GM12892 (cell line): ENCODE results near the gene PERP.

ENCODE experiments used
- POLR2A ChIP-seq: IDR thresholded peaks from 2 replicates; pipeline ENCODE4 v1.6.1; 2011; ENCODE audit warnings: low read depth, low read length, control low read depth
- POLR2AphosphoS5 ChIP-seq: IDR thresholded peaks from 2 replicates; pipeline ENCODE4 v1.6.1; 2011; ENCODE audit warnings: low read depth, low read length, control low read depth

- TF ChIP-seq POLR2AphosphoS5, result no peak
- no peak for TF ChIP-seq POLR2A
Observed at GRCh38 chr6:138104618-138105213, 2.5 kb downstream of the PERP start.
